Adrenal gland (tissue), 5 donors: Measurements from ENCODE around the gene GAB4.

Experiments
- POLR2A ChIP-seq, 2 donors: fragments of 450-650 bp; IDR thresholded peaks; one replicate each; pipeline ENCODE4 v1.6.1; 2017; ENCODE audit warnings: antibody characterized with exemption in 2 of 2, mild to moderate bottlenecking in 2 of 2, moderate library complexity in 1 of 2
- TF ChIP-seq, protein P1 (sequence below), 6 experiments: fragments of 450-650 bp in 4 of 6; fragments of 200-600 bp in 2 of 6; sonication (generic) in 1 of 6; IDR thresholded peaks; 1 replicate in 5 of 6; 2 replicates in 1 of 6; pipeline versions ENCODE4 v1.5.1 to v1.8.0; 2016 to 2021; ENCODE audit warnings: antibody characterized with exemption in 6 of 6, mild to moderate bottlenecking in 2 of 6, moderate library complexity in 1 of 6
- donor health status: DM: no; HTN: no; CAD: no.

DNA sequence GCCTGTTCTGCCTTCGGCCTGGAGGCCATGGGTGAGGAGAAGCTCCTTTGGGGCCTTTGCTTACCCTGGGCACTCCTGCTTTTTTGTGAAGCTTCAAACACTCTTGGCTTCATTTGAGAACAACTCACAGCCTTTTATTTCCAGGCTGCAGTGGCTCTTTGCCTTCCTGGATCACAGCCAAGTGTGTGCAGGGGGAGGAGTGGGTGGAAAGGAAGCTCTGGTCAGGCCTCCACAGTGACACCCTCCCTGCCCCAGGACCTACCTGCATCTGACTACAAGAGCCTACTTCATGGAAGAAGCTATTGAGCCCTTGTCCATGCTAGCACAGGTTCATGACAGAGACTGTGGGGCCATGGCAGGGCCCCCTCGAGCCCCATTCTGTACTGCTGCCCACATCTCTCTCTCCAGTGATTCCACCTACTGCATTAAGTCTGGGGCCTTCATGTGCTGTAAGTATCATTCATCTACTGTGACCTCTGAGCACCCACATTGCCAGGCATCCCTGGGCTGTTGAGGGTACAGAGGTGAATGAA, 52.3 kb downstream of the GAB4 start:
- TF ChIP-seq, protein P1, sequence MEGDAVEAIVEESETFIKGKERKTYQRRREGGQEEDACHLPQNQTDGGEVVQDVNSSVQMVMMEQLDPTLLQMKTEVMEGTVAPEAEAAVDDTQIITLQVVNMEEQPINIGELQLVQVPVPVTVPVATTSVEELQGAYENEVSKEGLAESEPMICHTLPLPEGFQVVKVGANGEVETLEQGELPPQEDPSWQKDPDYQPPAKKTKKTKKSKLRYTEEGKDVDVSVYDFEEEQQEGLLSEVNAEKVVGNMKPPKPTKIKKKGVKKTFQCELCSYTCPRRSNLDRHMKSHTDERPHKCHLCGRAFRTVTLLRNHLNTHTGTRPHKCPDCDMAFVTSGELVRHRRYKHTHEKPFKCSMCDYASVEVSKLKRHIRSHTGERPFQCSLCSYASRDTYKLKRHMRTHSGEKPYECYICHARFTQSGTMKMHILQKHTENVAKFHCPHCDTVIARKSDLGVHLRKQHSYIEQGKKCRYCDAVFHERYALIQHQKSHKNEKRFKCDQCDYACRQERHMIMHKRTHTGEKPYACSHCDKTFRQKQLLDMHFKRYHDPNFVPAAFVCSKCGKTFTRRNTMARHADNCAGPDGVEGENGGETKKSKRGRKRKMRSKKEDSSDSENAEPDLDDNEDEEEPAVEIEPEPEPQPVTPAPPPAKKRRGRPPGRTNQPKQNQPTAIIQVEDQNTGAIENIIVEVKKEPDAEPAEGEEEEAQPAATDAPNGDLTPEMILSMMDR (IDR thresholded peaks at IDR 0.05): no peak
- no peak for TF ChIP-seq POLR2A (IDR thresholded peaks at IDR 0.05)
